ENCODE data around the gene COG3. TPM values are rescaled to one million over a fixed set of nuclear protein-coding genes. Genes with fewer than 3 reads are reported as not detected.

Gene COG3
- total RNA-seq, 4 donors from 2014 or later = 27.1 to 36.0 (median 31.0) TPM

GRCh38 chr13:45542391-45542790 lies 77.7 kb downstream of the COG3 start:
- no peaks in the 10 kb centered on the region for H3K27me3 ChIP-seq
- no peak overlapping the region for H3K27ac ChIP-seq
- no peak overlapping the region for H3K4me3 ChIP-seq
- TF ChIP-seq POLR2A (IDR thresholded peaks at IDR 0.05) (no peak), CTCF (IDR thresholded peaks at IDR 0.05) (no peak), EP300 (IDR thresholded peaks at IDR 0.05) (no peak)
- peaks cover 0 to 4% (median 0%) of the 10 kb centered on the region in 3 donors for H3K36me3 ChIP-seq
- H3K4me1 ChIP-seq = no peaks in the 10 kb centered on the region
- no peaks in the 10 kb centered on the region for H3K9me3 ChIP-seq
- DNase-seq (ENCODE audit: low spot score in 2 of 2) = no peak
- 66 to 72% methylated on average over 6 to 8 of the region's 8 CpGs for WGBS, 2 donors

DNA sequence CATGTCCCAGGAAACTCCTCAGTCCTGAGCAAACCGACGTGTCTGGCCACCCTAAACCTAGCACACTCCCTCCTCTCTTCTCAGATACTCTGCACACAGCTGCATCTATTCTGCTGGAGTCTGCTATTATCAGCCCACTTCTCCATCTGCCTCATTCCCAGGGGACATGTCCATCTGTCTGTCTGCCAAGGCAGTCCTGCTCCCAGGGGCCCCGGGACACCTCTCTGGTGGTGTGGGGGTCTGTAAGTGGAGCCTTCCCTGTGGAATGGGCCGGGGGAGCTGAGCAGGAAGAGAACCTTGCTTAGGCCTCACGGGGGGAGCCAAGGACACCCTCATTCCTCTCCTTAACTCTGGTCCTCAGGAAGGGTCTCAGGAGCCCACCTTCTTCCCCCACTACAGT lies 78.1 kb downstream of the COG3 start:
- no peak overlapping the region for H3K4me3 ChIP-seq
- no peaks in the 10 kb centered on the region for H3K4me1 ChIP-seq
- WGBS, 2 donors = 77 to 78% methylated on average over 5 of the region's 5 CpGs
- DNase-seq (ENCODE audit: low spot score in 2 of 2) = no peak
- no peaks in the 10 kb centered on the region for H3K9me3 ChIP-seq
- H3K27me3 ChIP-seq = no peaks in the 10 kb centered on the region
- no peak overlapping the region for H3K27ac ChIP-seq
- TF ChIP-seq CTCF (IDR thresholded peaks at IDR 0.05) = no peak
- no peak for TF ChIP-seq EP300 (IDR thresholded peaks at IDR 0.05)
- no peak for TF ChIP-seq POLR2A (IDR thresholded peaks at IDR 0.05)
- peaks cover 0 to 4% (median 0%) of the 10 kb centered on the region in 3 donors for H3K36me3 ChIP-seq

GRCh38 chr13:45544520-45544919 lies 79.8 kb downstream of the COG3 start:
- Histone ChIP-seq H3K36me3 (no peaks in the 10 kb centered on the region), H3K27ac (no peak overlapping the region), H3K27me3 (no peaks in the 10 kb centered on the region), H3K4me1 (no peaks in the 10 kb centered on the region), H3K4me3 (no peak overlapping the region), H3K9me3 (no peaks in the 10 kb centered on the region)
- DNase-seq (ENCODE audit: low spot score in 2 of 2) = no peak
- WGBS, 2 donors = 73 to 100% methylated on average over 2 of the region's 2 CpGs
- TF ChIP-seq EP300 (IDR thresholded peaks at IDR 0.05) (no peak), CTCF (IDR thresholded peaks at IDR 0.05) (no peak), POLR2A (IDR thresholded peaks at IDR 0.05) (no peak)

DNA sequence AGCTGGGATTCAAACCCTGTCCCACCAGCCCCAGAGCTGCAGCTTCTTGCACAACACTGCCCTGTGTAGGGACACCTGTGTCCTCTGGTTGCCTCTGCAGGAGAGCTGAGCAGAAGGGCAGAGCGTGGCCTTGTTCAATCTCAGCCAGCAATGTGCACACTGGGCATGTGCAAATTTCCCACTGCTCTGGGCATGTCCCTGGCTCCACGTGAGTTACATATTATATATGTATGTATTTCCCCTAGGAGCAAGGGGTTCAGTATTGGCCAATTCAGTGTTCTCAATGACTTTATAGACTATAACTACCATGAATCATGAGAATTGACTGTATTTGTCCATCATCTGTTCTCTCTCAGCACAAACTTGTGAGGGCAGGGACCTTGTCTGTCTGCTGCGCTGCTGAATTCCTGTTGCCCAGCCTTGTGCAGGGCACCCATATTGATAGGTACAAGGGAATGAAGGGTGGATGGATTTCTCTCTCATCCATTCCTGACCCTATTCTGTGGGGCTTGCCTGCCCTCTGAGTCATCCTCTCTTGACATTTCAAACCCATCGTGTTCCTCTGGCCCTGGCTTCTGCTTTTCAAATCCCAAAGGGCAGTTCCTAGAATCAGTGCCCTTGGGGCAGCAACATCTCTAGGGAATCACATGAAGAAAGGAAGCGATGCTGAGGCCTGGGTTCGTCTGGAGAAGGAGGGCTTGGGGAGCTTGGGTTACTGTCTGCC lies 81.1 kb downstream of the COG3 start:
- Histone ChIP-seq H3K4me3 (no peak overlapping the region), H3K9me3 (no peaks in the 10 kb centered on the region), H3K27ac (no peak overlapping the region), H3K36me3 (no peaks in the 10 kb centered on the region), H3K27me3 (no peaks in the 10 kb centered on the region), H3K4me1 (no peaks in the 10 kb centered on the region)
- no peak for TF ChIP-seq POLR2A (IDR thresholded peaks at IDR 0.05)
- no peak for TF ChIP-seq CTCF (IDR thresholded peaks at IDR 0.05)
- no peak for DNase-seq (ENCODE audit: low spot score in 2 of 2)
- WGBS, 2 donors = 50 to 55% methylated on average over 6 of the region's 6 CpGs

DNA sequence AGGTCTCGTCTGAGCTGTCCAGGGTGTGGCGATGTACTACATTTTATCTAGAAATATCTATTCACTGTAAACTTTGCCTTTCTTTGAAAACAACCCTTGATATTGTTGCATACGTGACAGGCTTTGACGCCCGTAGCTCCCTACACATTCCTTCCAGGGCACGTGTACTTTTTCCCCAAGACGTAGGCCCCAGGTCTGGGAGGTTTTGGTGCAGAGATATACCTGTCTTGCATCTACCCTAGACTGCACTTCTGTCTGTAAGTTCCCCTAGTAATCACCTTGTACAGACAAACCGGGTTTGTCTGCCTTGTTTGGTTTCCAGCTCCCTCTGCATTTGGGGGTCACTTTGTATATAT lies 81.6 kb downstream of the COG3 start:
- H3K4me1 ChIP-seq = no peaks in the 10 kb centered on the region
- WGBS, 2 donors = 80 to 81% methylated on average over 8 of the region's 8 CpGs
- no peak overlapping the region for H3K27ac ChIP-seq
- DNase-seq (ENCODE audit: low spot score in 2 of 2) = no peak
- TF ChIP-seq EP300 (IDR thresholded peaks at IDR 0.05) = no peak
- no peak for TF ChIP-seq CTCF (IDR thresholded peaks at IDR 0.05)
- no peak for TF ChIP-seq POLR2A (IDR thresholded peaks at IDR 0.05)
- H3K4me3 ChIP-seq = no peak overlapping the region
- H3K9me3 ChIP-seq = no peaks in the 10 kb centered on the region
- H3K36me3 ChIP-seq = no peaks in the 10 kb centered on the region
- no peaks in the 10 kb centered on the region for H3K27me3 ChIP-seq
